Prostate gland (tissue), 2 donors: ENCODE measurements around the gene TRIM24.

Experiments
- CTCF ChIP-seq, 4 experiments: fragments of 200-600 bp in 2 of 4; fragments of 450-650 bp in 2 of 4; sonication (generic) in 2 of 4; IDR thresholded peaks; 1 replicate in 3 of 4; 2 replicates in 1 of 4; pipeline ENCODE4 v1.5.1; 2016 to 2019; ENCODE audit warnings: antibody characterized with exemption in 4 of 4, mild to moderate bottlenecking in 2 of 4, moderate library complexity in 2 of 4
- POLR2A ChIP-seq: fragments of 450-650 bp; IDR thresholded peaks from one replicate; pipeline ENCODE4 v1.6.1; 2016; ENCODE audit warnings: antibody characterized with exemption, mild to moderate bottlenecking

GRCh38 chr7:138606236-138606635, 146.2 kb downstream of the TRIM24 start:
- TF ChIP-seq CTCF (IDR thresholded peaks at IDR 0.05) (no peak), POLR2A (no peak)
